ENCODE results near the gene LRRC41. TPM values are rescaled to one million over a fixed set of nuclear protein-coding genes. Genes with fewer than 3 reads are reported as not detected.

Gene LRRC41
- total RNA-seq, 5 donors from 2014 or later (not counting 1 experiment from before 2014, with no cell fraction given) = 31.4 to 35.3 (median 34.6) TPM

Other genes starting within 250 kb of the LRRC41 start
- gene PIK3R3, start 171.0 kb downstream of the LRRC41 start, total RNA-seq = 1 to 10 TPM in 3 of 5 donors, under 1 TPM in 2; 0.65 to 2.3 (median 1.1) TPM
- under 1 TPM in 2 of 5 donors, not detected in 3; 0.53 to 0.54 TPM for gene TSPAN1, start 128.5 kb downstream of the LRRC41 start, total RNA-seq
- not detected for gene P3R3URF, start 127.1 kb downstream of the LRRC41 start, total RNA-seq
- 10 to 100 TPM; 38.0 to 49.6 (median 42.2) TPM for gene POMGNT1, start 105.2 kb downstream of the LRRC41 start, total RNA-seq
- under 1 TPM in 4 of 5 donors, not detected in 1; 0.13 to 0.82 (median 0.23) TPM for gene LURAP1, start 100.3 kb downstream of the LRRC41 start, total RNA-seq
- gene RAD54L, start 55.9 kb downstream of the LRRC41 start, total RNA-seq = 1 to 10 TPM; 1.1 to 2.8 (median 1.8) TPM
- gene UQCRH, start 82 bp upstream of the LRRC41 start, total RNA-seq = 100 to 1,000 TPM in 4 of 5 donors, 10 to 100 TPM in 1; 96.3 to 141 (median 127) TPM
- gene NSUN4, start 37.2 kb upstream of the LRRC41 start, total RNA-seq = 10 to 100 TPM; 24.4 to 29.3 (median 25.0) TPM
- gene FAAH, start 90.7 kb upstream of the LRRC41 start, total RNA-seq = 10 to 100 TPM in 2 of 5 donors, 1 to 10 TPM in 3; 5.9 to 10.4 (median 9.5) TPM
- not detected for gene DMBX1, start 186.2 kb upstream of the LRRC41 start, total RNA-seq
- under 1 TPM in 1 of 5 donors, not detected in 4; 0.14 TPM for gene KNCN, start 248.0 kb upstream of the LRRC41 start, total RNA-seq

Data from T-cell (primary cell).